Measurements from ENCODE around the gene CNN1. TPM values are rescaled to one million over a fixed set of nuclear protein-coding genes. Genes with fewer than 3 reads are reported as not detected.

Gene CNN1
- polyA plus RNA-seq, 4 donors: 1.1 to 44.8 (median 15.9) TPM

DNA sequence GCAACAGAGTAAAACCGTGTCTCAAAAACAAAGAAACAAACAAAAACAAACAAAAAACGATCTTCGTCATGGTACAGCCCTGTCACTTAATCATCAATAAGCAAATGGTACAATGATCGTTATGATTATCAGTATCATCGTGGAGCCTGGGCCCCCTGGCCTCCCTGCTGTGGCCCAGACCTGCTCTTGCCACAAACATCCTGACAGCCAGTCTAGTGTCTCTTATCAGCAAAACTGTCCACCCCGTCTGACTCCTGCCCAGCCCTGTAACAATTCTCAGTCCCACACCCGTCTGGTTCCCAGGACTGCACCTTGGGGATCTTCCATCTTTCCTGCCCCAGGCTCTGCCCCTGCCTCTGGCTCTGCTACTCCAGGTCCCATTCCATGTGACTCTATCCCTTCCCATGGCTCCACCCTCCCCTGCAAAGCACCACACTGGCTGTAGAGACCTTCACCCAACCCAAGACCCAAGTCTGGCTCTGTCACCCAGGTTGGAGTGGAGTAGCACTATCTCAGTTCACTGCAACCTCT lies 38.7 kb upstream of the CNN1 start:
- Histone ChIP-seq H3K36me3 (ENCODE audit: control insufficient read depth in 3 of 3, insufficient read depth in 2 of 3, low read depth in 1 of 3, low read length in 3 of 3) (peaks cover 2 to 74% (median 3%) of the 10 kb centered on the region in 3 donors), H3K4me3 (ENCODE audit: low read depth in 1 of 3, low read length in 3 of 3) (no peak overlapping the region), H3K4me1 (ENCODE audit: control insufficient read depth in 3 of 3, insufficient read depth in 2 of 3, low read depth in 1 of 3, low read length in 2 of 3) (no peaks in the 10 kb centered on the region), H3K27ac (ENCODE audit: low read depth in 1 of 3, low read length in 2 of 3) (no peak overlapping the region), H3K9me3 (ENCODE audit: control insufficient read depth in 2 of 2, insufficient read depth in 1 of 2, low read depth in 1 of 2, low read length in 1 of 2) (no peaks in the 10 kb centered on the region), H3K27me3 (ENCODE audit: control insufficient read depth in 3 of 3, insufficient read depth in 3 of 3, low read length in 3 of 3) (no peaks in the 10 kb centered on the region)
- 61 to 73% (median 64%) methylated on average over 7 of the region's 7 CpGs for WGBS, 3 donors
- DNase-seq (no peak), FAIRE-seq (no peak)

DNA sequence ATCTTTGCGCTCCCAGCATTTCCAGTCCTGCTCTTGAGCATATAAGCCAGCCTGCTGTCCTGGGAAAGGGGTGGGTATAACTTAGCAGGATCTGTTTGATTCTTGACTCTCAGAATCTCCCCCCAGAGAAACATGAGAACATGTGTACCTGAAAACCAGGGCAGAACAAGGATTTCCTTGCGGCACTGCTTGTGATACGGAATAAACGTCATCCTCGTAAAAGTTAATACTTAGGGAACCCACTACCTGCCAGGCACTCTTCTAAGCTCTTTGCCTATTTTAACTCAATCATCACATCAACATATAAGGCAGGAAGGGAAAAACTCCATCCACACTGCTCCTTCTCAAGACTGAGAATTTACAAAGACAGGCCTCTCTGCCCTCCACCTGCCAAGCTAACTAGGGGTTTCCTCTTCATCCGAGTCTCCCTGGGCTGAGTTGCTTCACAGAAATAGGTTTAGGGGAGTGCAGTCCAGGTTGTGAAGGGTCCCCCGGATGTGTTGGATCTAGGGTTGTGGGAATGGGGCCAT lies 34.1 kb upstream of the CNN1 start:
- Histone ChIP-seq H3K4me3 (ENCODE audit: low read depth in 1 of 3, low read length in 3 of 3) (peak overlapping the region; percentile 68 to 88 (median 80)), H3K27ac (ENCODE audit: low read depth in 1 of 3, low read length in 2 of 3) (peak overlapping the region; percentile 56 to 97 (median 82)), H3K27me3 (ENCODE audit: control insufficient read depth in 3 of 3, insufficient read depth in 3 of 3, low read length in 3 of 3) (no peaks in the 10 kb centered on the region), H3K36me3 (ENCODE audit: control insufficient read depth in 3 of 3, insufficient read depth in 2 of 3, low read depth in 1 of 3, low read length in 3 of 3) (peaks cover 0 to 46% (median 3%) of the 10 kb centered on the region in 3 donors), H3K4me1 (ENCODE audit: control insufficient read depth in 3 of 3, insufficient read depth in 2 of 3, low read depth in 1 of 3, low read length in 2 of 3) (peaks cover 0 to 5% (median 0%) of the 10 kb centered on the region in 3 donors), H3K9me3 (ENCODE audit: control insufficient read depth in 2 of 2, insufficient read depth in 1 of 2, low read depth in 1 of 2, low read length in 1 of 2) (no peaks in the 10 kb centered on the region)
- DNase-seq: no peak
- FAIRE-seq: no peak
- WGBS, 3 donors: 39 to 58% (median 46%) methylated on average over 7 of the region's 7 CpGs

DNA sequence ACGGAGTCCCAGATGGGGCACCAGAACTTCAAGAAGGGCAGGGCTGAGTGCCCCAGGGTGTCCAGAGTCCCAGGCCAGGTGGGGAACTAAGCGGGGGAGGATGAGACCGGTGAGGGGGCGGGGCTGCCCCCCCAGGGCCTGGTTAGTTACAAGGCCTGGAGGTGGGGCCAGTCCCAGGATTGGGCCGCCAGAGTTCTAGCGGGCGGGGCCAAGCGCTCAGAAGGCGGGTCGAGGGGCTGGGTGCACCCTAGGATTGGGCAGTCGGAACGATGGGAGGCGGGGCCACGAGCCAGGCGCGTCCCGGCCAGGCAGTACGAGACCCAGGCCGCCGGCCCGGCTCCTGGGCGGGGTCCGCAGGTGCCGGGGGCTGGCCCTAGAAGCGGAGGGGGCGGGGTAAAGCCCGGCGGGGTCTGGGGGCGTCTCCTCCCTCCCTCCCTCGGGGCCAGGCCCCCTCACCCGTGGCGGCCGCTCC lies 33.6 kb upstream of the CNN1 start:
- DNase-seq (peak; percentile 97 to 98), FAIRE-seq (no peak)
- H3K27ac ChIP-seq (ENCODE audit: low read depth in 1 of 3, low read length in 2 of 3): peak overlapping the region; percentile 80 to 97 (median 82)
- H3K9me3 ChIP-seq (ENCODE audit: control insufficient read depth in 2 of 2, insufficient read depth in 1 of 2, low read depth in 1 of 2, low read length in 1 of 2): no peaks in the 10 kb centered on the region
- H3K27me3 ChIP-seq (ENCODE audit: control insufficient read depth in 3 of 3, insufficient read depth in 3 of 3, low read length in 3 of 3): no peaks in the 10 kb centered on the region
- peaks cover 0 to 46% (median 3%) of the 10 kb centered on the region in 3 donors for H3K36me3 ChIP-seq (ENCODE audit: control insufficient read depth in 3 of 3, insufficient read depth in 2 of 3, low read depth in 1 of 3, low read length in 3 of 3)
- 0 to 1% (median 1%) methylated on average over 12 to 33 of the region's 33 CpGs for WGBS, 3 donors
- peak overlapping the region; percentile 68 to 88 (median 80) for H3K4me3 ChIP-seq (ENCODE audit: low read depth in 1 of 3, low read length in 3 of 3)
- H3K4me1 ChIP-seq (ENCODE audit: control insufficient read depth in 3 of 3, insufficient read depth in 2 of 3, low read depth in 1 of 3, low read length in 2 of 3): peaks cover 0 to 5% (median 0%) of the 10 kb centered on the region in 3 donors

DNA sequence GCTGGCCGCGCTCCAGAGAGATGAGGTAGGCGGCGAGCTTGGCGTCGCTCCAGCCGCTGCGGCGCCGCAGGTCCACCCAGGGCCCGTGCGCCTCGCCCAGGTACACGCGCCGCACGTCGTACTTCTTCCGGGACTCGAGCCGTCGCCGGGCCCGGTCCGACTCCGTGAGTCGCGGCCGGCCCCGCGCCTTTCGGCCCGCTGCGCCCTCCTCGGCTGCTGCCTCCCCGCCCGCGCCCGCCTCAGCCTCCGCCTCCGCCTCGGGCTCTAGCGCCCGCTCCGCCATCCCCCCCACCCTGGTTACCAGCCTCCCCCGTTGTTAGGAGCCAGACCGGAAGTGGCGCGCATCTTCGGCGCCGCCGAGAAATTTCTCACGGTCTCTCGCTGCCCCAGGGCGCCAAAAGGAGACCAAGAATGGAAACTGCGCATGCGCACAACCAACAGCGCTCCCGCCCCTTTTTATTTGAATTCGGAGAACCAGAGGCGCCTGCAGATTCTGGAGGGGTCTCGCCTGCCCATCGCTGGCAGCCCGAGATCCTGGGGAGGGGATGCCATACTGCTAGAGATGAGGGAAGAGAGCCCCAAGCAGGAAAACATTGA lies 33.0 kb upstream of the CNN1 start, which contains the start of gene ZNF653:
Gene ZNF653 (minus strand): TSS at position 336 of the 597 bp plus-strand sequence. CDS start 53 bp downstream, at position 283.
- DNase-seq (peak; percentile 94 to 98), FAIRE-seq (no peak)

DNA sequence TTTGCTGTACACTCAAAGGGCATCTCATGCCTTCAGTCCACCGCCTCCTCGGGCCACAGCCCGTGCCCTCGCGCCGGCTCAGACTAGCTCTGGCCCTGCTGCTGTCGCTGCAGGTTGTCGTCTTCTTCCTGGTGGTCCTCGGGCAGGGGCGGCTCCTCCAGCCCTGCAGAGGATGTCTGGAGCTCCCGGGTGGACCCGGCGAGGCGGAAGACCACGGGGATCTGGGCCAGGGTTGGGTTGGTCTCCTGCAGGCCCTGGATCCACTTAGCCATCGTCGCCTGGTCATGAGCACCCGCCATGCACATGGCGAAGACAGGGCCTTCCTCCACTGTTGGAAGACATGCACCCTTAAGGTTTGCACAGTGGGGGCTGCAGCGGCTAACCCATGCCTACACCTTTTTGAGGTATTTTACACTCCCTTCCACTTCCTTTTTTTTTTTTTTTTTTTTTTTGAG lies 32.5 kb upstream of the CNN1 start:
- 24 to 35% (median 31%) methylated on average over 16 to 20 of the region's 20 CpGs for WGBS, 3 donors

More for the DNA sequence above, 33.0 kb upstream of the CNN1 start, which contains the start of gene ZNF653:
- Histone ChIP-seq H3K4me1 (ENCODE audit: control insufficient read depth in 3 of 3, insufficient read depth in 2 of 3, low read depth in 1 of 3, low read length in 2 of 3) (peaks cover 0 to 5% (median 0%) of the 10 kb centered on the region in 3 donors), H3K27me3 (ENCODE audit: control insufficient read depth in 3 of 3, insufficient read depth in 3 of 3, low read length in 3 of 3) (no peaks in the 10 kb centered on the region), H3K9me3 (ENCODE audit: control insufficient read depth in 2 of 2, insufficient read depth in 1 of 2, low read depth in 1 of 2, low read length in 1 of 2) (no peaks in the 10 kb centered on the region), H3K36me3 (ENCODE audit: control insufficient read depth in 3 of 3, insufficient read depth in 2 of 3, low read depth in 1 of 3, low read length in 3 of 3) (peaks cover under 1 to 47% (median 3%) of the 10 kb centered on the region in 3 donors), H3K4me3 (ENCODE audit: low read depth in 1 of 3, low read length in 3 of 3) (peak within 1 kb of the TSS; percentile 68 to 88 (median 80)), H3K27ac (ENCODE audit: low read depth in 1 of 3, low read length in 2 of 3) (peak within 1 kb of the TSS; percentile 80 to 97 (median 82))
- WGBS, 3 donors: 0 to 1% (median 1%) methylated on average over 40 to 65 of the region's 65 CpGs

DNA sequence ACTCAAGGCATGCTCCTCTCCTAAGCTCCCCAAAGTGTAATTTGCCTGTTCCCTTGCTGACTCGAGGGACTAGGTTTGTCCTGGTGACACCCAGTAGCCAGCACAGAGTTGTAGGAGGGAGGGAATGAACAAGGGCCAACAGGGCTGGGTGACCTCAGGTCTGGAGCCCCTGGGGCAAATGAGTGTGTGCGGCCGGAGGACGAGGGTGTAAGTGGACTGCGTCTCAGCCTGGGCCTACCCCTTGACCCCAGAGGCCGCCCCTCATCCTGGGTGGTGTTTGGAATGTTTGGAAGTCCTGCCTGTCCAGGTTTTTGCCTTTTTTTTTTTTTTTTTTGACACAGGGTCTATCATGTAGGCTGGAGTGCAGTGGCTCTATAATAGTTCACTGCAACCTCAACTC lies 31.7 kb upstream of the CNN1 start:
- 91 to 96% (median 92%) methylated on average over 6 of the region's 6 CpGs for WGBS, 3 donors
- Histone ChIP-seq H3K27me3 (ENCODE audit: control insufficient read depth in 3 of 3, insufficient read depth in 3 of 3, low read length in 3 of 3) (no peaks in the 10 kb centered on the region), H3K4me3 (ENCODE audit: low read depth in 1 of 3, low read length in 3 of 3) (no peak overlapping the region), H3K9me3 (ENCODE audit: control insufficient read depth in 2 of 2, insufficient read depth in 1 of 2, low read depth in 1 of 2, low read length in 1 of 2) (no peaks in the 10 kb centered on the region), H3K36me3 (ENCODE audit: control insufficient read depth in 3 of 3, insufficient read depth in 2 of 3, low read depth in 1 of 3, low read length in 3 of 3) (peaks cover 3 to 47% (median 4%) of the 10 kb centered on the region in 3 donors), H3K27ac (ENCODE audit: low read depth in 1 of 3, low read length in 2 of 3) (no peak overlapping the region), H3K4me1 (ENCODE audit: control insufficient read depth in 3 of 3, insufficient read depth in 2 of 3, low read depth in 1 of 3, low read length in 2 of 3) (peaks cover 0 to 5% (median 0%) of the 10 kb centered on the region in 3 donors)
- DNase-seq: no peak
- no peak for FAIRE-seq

More for the DNA sequence above, 32.5 kb upstream of the CNN1 start:
- no peaks in the 10 kb centered on the region for H3K27me3 ChIP-seq (ENCODE audit: control insufficient read depth in 3 of 3, insufficient read depth in 3 of 3, low read length in 3 of 3)
- H3K36me3 ChIP-seq (ENCODE audit: control insufficient read depth in 3 of 3, insufficient read depth in 2 of 3, low read depth in 1 of 3, low read length in 3 of 3): peaks cover 3 to 48% (median 4%) of the 10 kb centered on the region in 3 donors
- H3K4me1 ChIP-seq (ENCODE audit: control insufficient read depth in 3 of 3, insufficient read depth in 2 of 3, low read depth in 1 of 3, low read length in 2 of 3): peaks cover 0 to 5% (median 0%) of the 10 kb centered on the region in 3 donors
- H3K4me3 ChIP-seq (ENCODE audit: low read depth in 1 of 3, low read length in 3 of 3): peak overlapping the region; percentile 68 to 88 (median 80)
- no peaks in the 10 kb centered on the region for H3K9me3 ChIP-seq (ENCODE audit: control insufficient read depth in 2 of 2, insufficient read depth in 1 of 2, low read depth in 1 of 2, low read length in 1 of 2)
- DNase-seq: no peak
- H3K27ac ChIP-seq (ENCODE audit: low read depth in 1 of 3, low read length in 2 of 3): peak overlapping the region; percentile 61 to 82 (median 66)
- no peak for FAIRE-seq

DNA sequence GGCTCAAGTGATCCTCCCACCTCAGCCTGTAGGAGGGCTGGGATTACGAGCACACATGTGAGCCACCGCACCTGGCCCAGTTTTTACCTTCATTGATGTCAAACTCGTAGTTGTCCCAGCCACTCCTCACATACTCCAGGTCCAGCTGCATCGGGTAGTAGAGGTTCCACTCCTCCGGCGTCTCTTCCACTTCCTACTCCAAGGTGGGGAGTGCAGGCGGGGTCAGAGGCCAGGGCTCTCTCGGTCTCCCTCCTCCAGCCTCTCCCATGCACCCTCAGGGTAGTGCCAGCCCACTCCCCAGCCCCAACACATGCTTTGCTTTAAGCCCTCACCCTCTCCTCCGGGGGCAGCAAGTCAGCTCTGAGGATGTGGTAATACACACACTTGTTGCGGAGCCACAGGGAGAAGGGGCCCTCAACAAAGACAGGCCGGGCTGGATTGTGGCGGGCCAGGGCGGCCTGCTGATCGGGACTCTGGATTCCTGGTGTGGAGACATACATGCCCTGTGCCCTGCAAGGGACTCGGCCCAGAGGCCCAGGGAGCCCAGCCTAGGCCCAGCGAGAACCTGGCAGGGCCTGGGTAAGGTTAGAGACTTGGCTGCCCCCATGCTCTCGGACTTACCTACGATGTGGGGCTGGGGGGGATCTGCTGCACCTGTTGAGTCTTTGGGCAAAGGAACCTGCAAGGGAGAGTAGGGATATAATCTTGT lies 31.1 kb upstream of the CNN1 start:
- Histone ChIP-seq H3K4me1 (ENCODE audit: control insufficient read depth in 3 of 3, insufficient read depth in 2 of 3, low read depth in 1 of 3, low read length in 2 of 3) (peaks cover 0 to 5% (median 0%) of the 10 kb centered on the region in 3 donors), H3K36me3 (ENCODE audit: control insufficient read depth in 3 of 3, insufficient read depth in 2 of 3, low read depth in 1 of 3, low read length in 3 of 3) (peaks cover under 1 to 49% (median 4%) of the 10 kb centered on the region in 3 donors), H3K27ac (ENCODE audit: low read depth in 1 of 3, low read length in 2 of 3) (no peak overlapping the region), H3K9me3 (ENCODE audit: control insufficient read depth in 2 of 2, insufficient read depth in 1 of 2, low read depth in 1 of 2, low read length in 1 of 2) (no peaks in the 10 kb centered on the region), H3K27me3 (ENCODE audit: control insufficient read depth in 3 of 3, insufficient read depth in 3 of 3, low read length in 3 of 3) (no peaks in the 10 kb centered on the region), H3K4me3 (ENCODE audit: low read depth in 1 of 3, low read length in 3 of 3) (no peak overlapping the region)
- FAIRE-seq (no peak), DNase-seq (no peak)
- WGBS, 3 donors: 90 to 91% (median 90%) methylated on average over 17 to 18 of the region's 18 CpGs

DNA sequence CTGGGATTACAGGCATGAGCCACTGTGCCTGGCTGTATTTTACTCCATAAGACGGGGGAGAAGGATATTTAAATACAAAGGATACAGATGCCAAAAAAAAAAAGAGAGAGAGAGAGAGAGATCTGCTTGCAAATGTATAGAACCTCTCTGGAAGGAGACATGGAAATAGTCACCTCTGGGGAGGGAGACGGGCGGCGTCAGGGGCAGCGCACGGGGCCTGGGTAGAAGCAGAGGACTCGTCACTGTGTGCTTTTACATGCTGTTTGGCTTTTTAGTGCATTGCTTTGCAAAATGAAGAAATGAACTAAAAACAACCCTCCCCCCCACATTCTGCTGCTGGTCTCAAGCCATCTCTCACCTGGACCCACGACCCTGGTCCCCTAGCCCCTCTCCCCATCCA lies 28.2 kb upstream of the CNN1 start:
- FAIRE-seq (no peak), DNase-seq (no peak)
- Histone ChIP-seq H3K27ac (ENCODE audit: low read depth in 1 of 3, low read length in 2 of 3) (no peak overlapping the region), H3K27me3 (ENCODE audit: control insufficient read depth in 3 of 3, insufficient read depth in 3 of 3, low read length in 3 of 3) (no peaks in the 10 kb centered on the region), H3K4me3 (ENCODE audit: low read depth in 1 of 3, low read length in 3 of 3) (no peak overlapping the region), H3K36me3 (ENCODE audit: control insufficient read depth in 3 of 3, insufficient read depth in 2 of 3, low read depth in 1 of 3, low read length in 3 of 3) (peaks cover 0 to 62% (median 8%) of the 10 kb centered on the region in 3 donors), H3K9me3 (ENCODE audit: control insufficient read depth in 2 of 2, insufficient read depth in 1 of 2, low read depth in 1 of 2, low read length in 1 of 2) (no peaks in the 10 kb centered on the region), H3K4me1 (ENCODE audit: control insufficient read depth in 3 of 3, insufficient read depth in 2 of 3, low read depth in 1 of 3, low read length in 2 of 3) (peaks cover 0 to 5% (median 0%) of the 10 kb centered on the region in 3 donors)
- WGBS, 3 donors: 93 to 97% (median 95%) methylated on average over 8 of the region's 8 CpGs

Measured in small intestine (tissue), 7 donors.